ENCODE results near the gene LNX1.

The LNX1 gene

GRCh38 chr4:53575552-53575951, 15.7 kb downstream of the LNX1 start:
- TF ChIP-seq REST (IDR thresholded peaks at IDR 0.05; ENCODE audit: low read depth) (no peak), TCF12 (IDR thresholded peaks at IDR 0.05; ENCODE audit: low read depth) (no peak), ZBTB7A (IDR thresholded peaks at IDR 0.05; ENCODE audit: low read depth) (no peak)

GRCh38 chr4:53574528-53574927, 16.8 kb downstream of the LNX1 start:
- no peak for TF ChIP-seq USF1 (IDR thresholded peaks at IDR 0.05)
- no peak for TF ChIP-seq MAX (IDR thresholded peaks at IDR 0.05)
- no peak for TF ChIP-seq EGR1 (IDR thresholded peaks at IDR 0.05)

GRCh38 chr4:53573696-53574095, 17.6 kb downstream of the LNX1 start:
- TF ChIP-seq FOXM1 (IDR thresholded peaks at IDR 0.05; ENCODE audit: borderline replicate concordance, low read depth) = no peak

GRCh38 chr4:53572600-53572994, 18.7 kb downstream of the LNX1 start:
- TF ChIP-seq EP300 (IDR thresholded peaks at IDR 0.05; ENCODE audit: borderline replicate concordance) = no peak
- TF ChIP-seq FOXM1 (IDR thresholded peaks at IDR 0.05; ENCODE audit: borderline replicate concordance, low read depth) = no peak
- TF ChIP-seq ZBTB7A (IDR thresholded peaks at IDR 0.05; ENCODE audit: low read depth) = no peak
- no peak for TF ChIP-seq EGR1 (IDR thresholded peaks at IDR 0.05)
- TF ChIP-seq USF1 (IDR thresholded peaks at IDR 0.05) = no peak
- no peak for TF ChIP-seq CREB1 (IDR thresholded peaks at IDR 0.05; ENCODE audit: low read depth)
- TF ChIP-seq TEAD4 (IDR thresholded peaks at IDR 0.05) = no peak
- TF ChIP-seq REST (IDR thresholded peaks at IDR 0.05; ENCODE audit: low read depth) = no peak
- no peak for TF ChIP-seq MAX (IDR thresholded peaks at IDR 0.05)
- no peak for TF ChIP-seq YY1 (IDR thresholded peaks at IDR 0.05; ENCODE audit: low read depth)
- no peak for TF ChIP-seq NFIC (IDR thresholded peaks at IDR 0.05)
- no peak for TF ChIP-seq TCF12 (IDR thresholded peaks at IDR 0.05; ENCODE audit: low read depth)
- no peak for TF ChIP-seq CEBPB (IDR thresholded peaks at IDR 0.05)
- no peak for TF ChIP-seq TAF1 (IDR thresholded peaks at IDR 0.05; ENCODE audit: low read depth)
- TF ChIP-seq RAD21 (IDR thresholded peaks at IDR 0.05; ENCODE audit: low read depth) = no peak

GRCh38 chr4:53571936-53572599, 19.2 kb downstream of the LNX1 start:
- TF ChIP-seq MAX (IDR thresholded peaks at IDR 0.05) (no peak), NFIC (IDR thresholded peaks at IDR 0.05) (peak; percentile 72)

- TF ChIP-seq ZBTB7A (IDR thresholded peaks at IDR 0.05; ENCODE audit: low read depth) = no peak
Measured at GRCh38 chr4:53563824-53564223, 27.5 kb downstream of the LNX1 start.

- TF ChIP-seq FOXM1 (IDR thresholded peaks at IDR 0.05; ENCODE audit: borderline replicate concordance, low read depth) (no peak), REST (IDR thresholded peaks at IDR 0.05; ENCODE audit: low read depth) (no peak), EP300 (IDR thresholded peaks at IDR 0.05; ENCODE audit: borderline replicate concordance) (no peak), EGR1 (IDR thresholded peaks at IDR 0.05) (no peak), MAX (IDR thresholded peaks at IDR 0.05) (no peak), TCF12 (IDR thresholded peaks at IDR 0.05; ENCODE audit: low read depth) (no peak), CEBPB (IDR thresholded peaks at IDR 0.05) (no peak), YY1 (IDR thresholded peaks at IDR 0.05; ENCODE audit: low read depth) (no peak), TEAD4 (IDR thresholded peaks at IDR 0.05) (no peak), TAF1 (IDR thresholded peaks at IDR 0.05; ENCODE audit: low read depth) (no peak), USF1 (IDR thresholded peaks at IDR 0.05) (no peak), CREB1 (IDR thresholded peaks at IDR 0.05; ENCODE audit: low read depth) (no peak)
Measured at GRCh38 chr4:53562409-53562808, 28.9 kb downstream of the LNX1 start.

Data from Ishikawa (cell line).